Thymus (tissue), 11 donors: Measurements from ENCODE around the gene TBX19. TPM values are rescaled to one million over a fixed set of nuclear protein-coding genes. Genes with fewer than 3 reads are reported as not detected.

Experiments
- DNase-seq, 9 donors: peaks; one replicate each; pipeline ENCODE4 v3.0.0-alpha.2; 2013; ENCODE audit warnings: low spot score in 9 of 9, low read depth in 6 of 9, missing footprints in 1 of 9
- H3K27ac ChIP-seq, 2 donors: one replicate each; pipeline ENCODE4 v1.5.1; 2013; ENCODE audit warnings: control low read depth in 1 of 2, low read depth in 1 of 2, low read length in 1 of 2, mild to moderate bottlenecking in 1 of 2, moderate library complexity in 1 of 2
- H3K27me3 ChIP-seq, 2 donors: one replicate each; pipeline ENCODE4 v1.5.1; 2013; ENCODE audit warnings: low read length in 1 of 2; ENCODE audit not compliant: control insufficient read depth in 2 of 2, insufficient read depth in 1 of 2
- H3K36me3 ChIP-seq, 2 donors: one replicate each; pipeline ENCODE4 v1.5.1; 2013; ENCODE audit warnings: low read length in 1 of 2, mild to moderate bottlenecking in 1 of 2, moderate library complexity in 1 of 2; ENCODE audit not compliant: control insufficient read depth in 2 of 2, insufficient read depth in 2 of 2
- H3K4me1 ChIP-seq, 2 donors: one replicate each; pipeline ENCODE4 v1.5.1; 2013; ENCODE audit warnings: low read length in 2 of 2; ENCODE audit not compliant: control insufficient read depth in 2 of 2, insufficient read depth in 2 of 2
- H3K4me3 ChIP-seq, 2 donors: one replicate each; pipeline ENCODE4 v1.5.1; 2013; ENCODE audit warnings: low read length in 2 of 2, control low read depth in 1 of 2, mild to moderate bottlenecking in 1 of 2
- H3K9me3 ChIP-seq, 2 donors: one replicate each; pipeline ENCODE4 v1.5.1; 2013; ENCODE audit warnings: low read length in 1 of 2, mild to moderate bottlenecking in 1 of 2; ENCODE audit not compliant: control insufficient read depth in 2 of 2, insufficient read depth in 1 of 2
- WGBS: extraction: QIAGEN DNeasy Blood & Tissue Kit; methylation state at CpG from one replicate; pipeline ENCODE4 v1.1.7; 2013; 5-methylcytosine and 5-hydroxymethylcytosine counted together
- polyA plus RNA-seq: library from polyadenylated mRNA; stranded (reverse); fragments of 200-250 nt; gene quantifications from one replicate; pipeline ENCODE4 v1.2.3, GENCODE V29; 2013
- total RNA-seq: library from RNA; stranded (reverse); fragments of 120-200 nt; gene quantifications from one replicate; pipeline ENCODE4 v1.2.4, GENCODE V29; 2013
- donor health status: healthy.

The TBX19 gene
- total and polyA plus RNA-seq, 2 donors = 0.76 to 2.1 TPM

DNA sequence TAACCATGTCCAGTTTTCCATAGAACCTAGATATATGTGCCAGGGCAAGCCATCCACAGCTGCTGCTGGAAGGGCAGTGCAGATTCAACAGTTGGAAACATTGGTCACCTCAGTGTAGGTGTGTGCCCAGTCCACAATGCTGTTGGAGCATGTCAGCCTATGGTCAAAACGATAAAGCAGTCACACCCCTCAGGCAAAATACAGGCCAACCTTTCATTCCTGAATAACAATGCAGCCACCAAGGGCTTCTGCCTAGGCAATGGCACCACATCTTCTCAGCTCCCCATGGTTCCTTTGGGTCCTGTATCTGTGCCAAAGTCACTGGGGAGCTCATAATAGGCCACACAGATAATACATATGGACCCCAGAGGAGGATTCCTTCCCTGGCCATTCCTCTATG, 15.1 kb upstream of the TBX19 start:
- WGBS = 100% methylated on average over 1 of the region's 1 CpG

DNA sequence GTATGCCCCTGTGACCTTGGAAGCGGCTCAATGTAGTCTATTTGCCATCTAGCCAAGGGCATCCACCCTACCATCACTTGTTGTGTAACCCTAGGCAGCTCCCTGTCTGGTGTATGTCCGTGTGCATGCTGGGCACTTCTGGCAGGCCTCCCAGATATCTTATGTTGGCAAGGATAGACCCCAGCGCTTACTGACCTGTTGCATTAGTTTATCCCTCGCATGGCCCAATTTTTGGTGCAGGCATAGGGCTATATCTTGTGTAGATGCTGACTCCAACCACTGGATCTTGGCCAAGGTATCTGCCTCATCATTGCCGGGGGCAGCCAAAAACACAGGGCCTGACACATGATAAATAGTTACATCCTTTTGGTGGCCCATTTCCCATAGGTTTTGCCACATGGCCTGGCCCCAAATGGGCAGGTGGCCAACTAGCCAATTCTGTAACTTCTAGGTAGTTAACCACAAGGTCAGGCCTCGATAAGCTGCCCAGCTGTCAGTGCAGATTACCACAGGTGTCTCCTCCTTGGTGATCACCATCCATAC, 14.0 kb upstream of the TBX19 start:
- no peak overlapping the region for H3K4me3 ChIP-seq
- H3K27me3 ChIP-seq = no peaks in the 10 kb centered on the region
- peaks cover 0 to 6% of the 10 kb centered on the region in 2 donors for H3K36me3 ChIP-seq
- H3K27ac ChIP-seq = no peak overlapping the region
- H3K4me1 ChIP-seq = no peaks in the 10 kb centered on the region
- H3K9me3 ChIP-seq = peaks cover 0 to 13% of the 10 kb centered on the region in 2 donors
- DNase-seq = no peak
- WGBS = 88% methylated on average over 6 of the region's 6 CpGs

More for the DNA sequence above, 15.1 kb upstream of the TBX19 start:
- H3K9me3 ChIP-seq = peaks cover 0 to 13% of the 10 kb centered on the region in 2 donors
- no peak overlapping the region for H3K27ac ChIP-seq
- no peaks in the 10 kb centered on the region for H3K27me3 ChIP-seq
- no peak overlapping the region for H3K4me3 ChIP-seq
- H3K36me3 ChIP-seq = peaks cover 0 to 6% of the 10 kb centered on the region in 2 donors
- peaks cover 0 to 4% of the 10 kb centered on the region in 2 donors for H3K4me1 ChIP-seq
- no peak for DNase-seq

DNA sequence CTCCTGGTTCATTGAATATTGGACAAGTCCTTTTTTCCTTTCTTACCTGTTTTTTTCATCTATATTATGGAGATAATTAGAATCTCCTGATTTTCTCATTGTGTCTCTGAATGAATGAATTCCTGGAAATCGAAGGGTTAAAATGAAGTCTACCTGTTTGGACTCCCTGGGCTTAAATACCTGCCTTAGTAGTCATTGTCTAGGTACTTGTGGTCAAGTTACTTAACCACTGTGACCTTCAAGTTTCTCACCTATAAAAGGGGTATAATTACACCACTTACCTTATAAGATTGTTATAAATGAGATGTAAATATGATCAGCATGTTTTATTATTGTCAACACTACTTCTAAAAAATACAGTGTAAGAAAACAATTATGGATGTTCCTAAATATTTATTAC, 9.0 kb upstream of the TBX19 start:
- Histone ChIP-seq H3K4me3 (no peak overlapping the region), H3K27me3 (no peaks in the 10 kb centered on the region), H3K9me3 (peaks cover 0 to 8% of the 10 kb centered on the region in 2 donors), H3K27ac (no peak overlapping the region), H3K36me3 (no peaks in the 10 kb centered on the region), H3K4me1 (no peaks in the 10 kb centered on the region)
- no peak for DNase-seq
- 99% methylated on average over 1 of the region's 1 CpG for WGBS

DNA sequence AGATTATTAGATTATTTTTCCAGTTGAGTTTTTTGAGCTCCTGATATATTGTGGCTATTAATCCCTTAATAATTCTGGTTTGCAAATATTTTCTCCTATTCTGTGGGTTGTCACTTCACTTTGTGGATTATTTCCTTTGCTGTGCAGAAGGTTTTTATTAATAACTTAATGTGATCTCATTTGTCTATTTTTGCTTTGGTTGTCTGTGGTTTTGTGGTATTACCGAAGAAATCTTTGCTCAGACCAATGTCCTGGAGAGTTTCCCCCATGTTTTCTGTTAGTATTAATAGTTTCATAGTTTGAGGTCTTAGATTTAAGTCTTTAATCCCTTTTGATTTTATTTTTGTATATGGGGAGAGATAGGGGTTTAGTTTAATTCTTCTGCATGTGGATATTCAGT, 7.1 kb upstream of the TBX19 start:
- H3K4me1 ChIP-seq = no peaks in the 10 kb centered on the region
- no peak for DNase-seq
- H3K9me3 ChIP-seq = peaks cover 0 to 6% of the 10 kb centered on the region in 2 donors
- no peaks in the 10 kb centered on the region for H3K36me3 ChIP-seq
- no peak overlapping the region for H3K27ac ChIP-seq
- WGBS = 17% methylated on average over 1 of the region's 1 CpG
- H3K4me3 ChIP-seq = no peak overlapping the region
- no peaks in the 10 kb centered on the region for H3K27me3 ChIP-seq

DNA sequence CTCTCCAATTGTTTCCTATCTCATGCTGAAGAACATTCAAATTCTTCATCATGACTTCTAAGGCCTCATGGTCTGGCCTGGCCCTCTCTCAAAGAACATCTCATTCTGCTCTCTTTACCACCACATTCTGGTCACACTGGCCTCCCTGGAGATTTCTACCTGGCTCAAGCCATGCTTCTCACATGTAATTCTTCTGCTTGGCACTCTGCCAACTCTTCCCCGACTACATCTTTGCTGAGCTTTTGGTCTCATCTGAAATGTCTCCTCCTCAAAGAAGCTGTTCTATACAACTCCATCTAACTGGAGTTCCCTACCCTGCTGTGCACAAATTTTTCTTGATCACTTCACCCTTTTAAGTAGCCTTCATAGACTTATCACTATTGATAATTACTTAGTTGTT, 1.4 kb upstream of the TBX19 start:
- no peak overlapping the region for H3K4me3 ChIP-seq
- no peak overlapping the region for H3K27ac ChIP-seq
- H3K27me3 ChIP-seq = no peaks in the 10 kb centered on the region
- DNase-seq = no peak
- no peaks in the 10 kb centered on the region for H3K4me1 ChIP-seq
- 95% methylated on average over 1 of the region's 1 CpG for WGBS
- H3K36me3 ChIP-seq = no peaks in the 10 kb centered on the region
- H3K9me3 ChIP-seq = no peaks in the 10 kb centered on the region

DNA sequence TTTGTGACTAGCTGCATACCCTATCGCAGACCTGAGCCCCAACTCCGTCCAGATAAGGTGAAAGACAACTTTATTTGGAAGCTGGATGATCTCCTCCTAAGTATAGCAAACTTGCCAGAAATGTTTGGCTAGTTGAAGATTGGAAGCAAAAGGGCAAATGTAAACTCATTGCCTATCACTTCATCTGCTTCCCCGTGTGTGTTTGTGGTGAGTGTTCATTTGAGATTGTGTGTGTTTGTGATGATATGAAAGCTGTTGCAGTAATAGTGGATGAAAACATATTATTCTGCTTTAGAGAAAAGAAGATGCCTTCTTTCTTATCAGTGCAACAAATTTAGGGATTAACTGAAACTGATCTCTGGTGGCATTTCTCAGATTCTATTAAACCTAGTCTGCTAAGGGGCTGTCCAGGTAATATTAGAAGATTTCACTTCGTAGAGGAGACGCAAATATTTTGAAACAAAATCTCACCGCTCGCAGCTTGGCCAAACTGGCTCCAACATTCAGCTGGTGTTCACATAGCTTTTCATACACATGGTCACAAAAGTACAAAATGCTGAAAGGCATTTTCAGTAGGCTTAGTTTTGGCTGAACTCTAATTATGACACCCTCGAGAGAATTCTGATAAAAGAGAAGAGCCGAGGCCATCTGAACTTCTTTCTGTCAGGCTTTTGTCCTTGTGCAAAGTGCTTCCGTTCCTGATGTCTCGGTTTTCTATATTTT, 1.1 kb downstream of the TBX19 start:
- no peaks in the 10 kb centered on the region for H3K9me3 ChIP-seq
- DNase-seq = no peak
- no peaks in the 10 kb centered on the region for H3K4me1 ChIP-seq
- WGBS = 96% methylated on average over 11 of the region's 11 CpGs
- no peak overlapping the region for H3K4me3 ChIP-seq
- no peaks in the 10 kb centered on the region for H3K27me3 ChIP-seq
- no peak overlapping the region for H3K27ac ChIP-seq
- H3K36me3 ChIP-seq = no peaks in the 10 kb centered on the region

DNA sequence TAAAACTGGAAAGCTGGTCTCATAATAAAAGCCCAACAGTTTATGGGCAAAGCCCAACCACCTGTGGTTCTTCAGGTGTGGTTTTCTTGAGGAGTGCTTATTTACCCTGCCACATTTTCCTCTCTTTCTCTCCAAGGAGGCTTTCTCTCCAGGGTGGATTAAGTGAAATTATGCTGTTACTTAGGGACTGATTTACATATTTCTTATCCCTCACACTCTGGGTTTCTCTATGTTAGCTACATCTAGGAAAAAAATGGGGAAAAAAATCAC, 4.8 kb downstream of the TBX19 start:
- Histone ChIP-seq H3K27me3 (no peaks in the 10 kb centered on the region), H3K36me3 (no peaks in the 10 kb centered on the region), H3K4me1 (no peaks in the 10 kb centered on the region), H3K4me3 (no peak overlapping the region), H3K9me3 (no peaks in the 10 kb centered on the region), H3K27ac (no peak overlapping the region)
- peak in 1 of 9 donors; percentile 5 for DNase-seq

DNA sequence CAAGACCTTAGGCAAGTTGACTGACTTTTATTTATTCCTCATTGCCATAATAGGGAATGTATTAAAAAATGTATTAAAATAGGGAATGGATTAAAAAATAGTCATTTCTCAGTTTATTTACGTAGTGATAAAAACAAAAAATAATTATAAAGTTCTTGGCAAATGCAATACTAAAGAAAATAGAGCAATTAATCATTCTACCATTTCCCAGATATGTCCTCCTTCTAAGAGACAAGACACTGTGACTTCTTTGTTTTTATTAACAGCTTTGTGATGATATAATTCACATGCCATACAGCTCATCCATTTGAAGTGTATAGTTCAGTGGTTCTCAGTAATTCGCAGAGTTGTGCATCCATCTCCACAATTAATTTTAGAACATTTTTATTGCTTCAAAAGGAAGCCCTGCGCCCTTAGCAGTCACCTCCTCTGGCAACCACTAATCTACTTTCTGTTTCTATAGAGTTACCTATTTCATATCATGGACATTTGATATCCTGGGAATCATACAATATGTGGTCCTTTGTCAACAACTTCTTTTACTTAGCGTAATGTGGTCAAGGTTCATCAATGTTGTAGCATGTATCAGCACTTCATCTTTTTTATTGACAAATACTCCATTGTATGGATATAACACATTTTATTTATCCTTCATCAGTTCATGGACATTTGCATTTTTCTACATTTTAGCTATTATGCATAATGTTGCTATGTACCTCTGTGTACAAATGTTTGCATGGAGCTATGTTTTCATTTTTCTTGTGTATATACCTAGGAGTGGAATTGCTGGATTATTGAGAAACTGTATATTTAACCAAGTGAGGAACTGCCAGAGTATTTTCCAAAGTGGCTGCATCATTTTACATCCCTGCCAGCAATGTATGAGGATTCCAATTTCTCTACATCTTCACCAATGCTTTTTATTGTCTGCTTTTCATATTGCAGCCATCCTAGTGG, 5.6 kb downstream of the TBX19 start:
- WGBS = 96% methylated on average over 4 of the region's 4 CpGs
- H3K36me3 ChIP-seq = no peaks in the 10 kb centered on the region
- no peak for DNase-seq
- no peak overlapping the region for H3K4me3 ChIP-seq
- H3K27me3 ChIP-seq = no peaks in the 10 kb centered on the region
- H3K9me3 ChIP-seq = no peaks in the 10 kb centered on the region
- no peak overlapping the region for H3K27ac ChIP-seq
- H3K4me1 ChIP-seq = no peaks in the 10 kb centered on the region

DNA sequence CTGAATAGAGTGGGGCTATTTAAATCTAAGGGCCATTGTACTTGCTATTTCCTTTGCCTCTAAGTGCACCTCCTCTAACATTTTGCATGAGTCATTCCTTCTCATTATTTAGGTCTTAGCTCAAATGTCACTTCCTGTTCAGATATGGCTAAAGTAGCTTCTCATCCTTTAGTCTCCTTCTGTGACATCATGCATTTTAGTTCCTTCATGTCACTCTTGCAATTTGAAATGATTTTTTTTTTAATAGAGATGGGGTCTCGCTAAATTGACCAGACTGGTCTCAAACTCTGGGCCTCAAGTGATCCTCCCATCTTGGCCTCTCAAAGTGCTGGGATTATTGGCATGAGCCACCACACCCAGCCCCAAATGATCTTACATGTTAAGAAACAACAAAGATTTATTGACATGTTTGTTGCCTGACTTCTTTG, 6.6 kb downstream of the TBX19 start:
- H3K9me3 ChIP-seq = no peaks in the 10 kb centered on the region
- DNase-seq = no peak
- no peaks in the 10 kb centered on the region for H3K4me1 ChIP-seq
- H3K4me3 ChIP-seq = no peak overlapping the region
- WGBS = 100% methylated on average over 1 of the region's 1 CpG
- no peaks in the 10 kb centered on the region for H3K36me3 ChIP-seq
- H3K27me3 ChIP-seq = no peaks in the 10 kb centered on the region
- no peak overlapping the region for H3K27ac ChIP-seq
